Umbilical cord (tissue), 2 donors: ENCODE measurements around the gene PCDHGB3. TPM values are rescaled to one million over a fixed set of nuclear protein-coding genes. Genes with fewer than 3 reads are reported as not detected.
"Not testable (repeated sequence)": the region's sequence is repeated elsewhere in the genome, so short reads cannot be mapped to it uniquely, and the experiment has no call there.

Experiments used
- DNase-seq: peaks from one replicate; pipeline ENCODE4 v3.0.0-alpha.2; 2015; ENCODE audit warnings: low spot score
- total RNA-seq: library from RNA; depleted of rRNA; stranded (reverse); fragments of >200 nt; gene quantifications from one replicate; pipeline ENCODE4 v1.2.3, GENCODE V29; 2014; ENCODE audit warnings: low replicate concordance; ENCODE audit not compliant: insufficient read depth

PCDHGB3 gene
- total RNA-seq: 11.8 TPM

DNA sequence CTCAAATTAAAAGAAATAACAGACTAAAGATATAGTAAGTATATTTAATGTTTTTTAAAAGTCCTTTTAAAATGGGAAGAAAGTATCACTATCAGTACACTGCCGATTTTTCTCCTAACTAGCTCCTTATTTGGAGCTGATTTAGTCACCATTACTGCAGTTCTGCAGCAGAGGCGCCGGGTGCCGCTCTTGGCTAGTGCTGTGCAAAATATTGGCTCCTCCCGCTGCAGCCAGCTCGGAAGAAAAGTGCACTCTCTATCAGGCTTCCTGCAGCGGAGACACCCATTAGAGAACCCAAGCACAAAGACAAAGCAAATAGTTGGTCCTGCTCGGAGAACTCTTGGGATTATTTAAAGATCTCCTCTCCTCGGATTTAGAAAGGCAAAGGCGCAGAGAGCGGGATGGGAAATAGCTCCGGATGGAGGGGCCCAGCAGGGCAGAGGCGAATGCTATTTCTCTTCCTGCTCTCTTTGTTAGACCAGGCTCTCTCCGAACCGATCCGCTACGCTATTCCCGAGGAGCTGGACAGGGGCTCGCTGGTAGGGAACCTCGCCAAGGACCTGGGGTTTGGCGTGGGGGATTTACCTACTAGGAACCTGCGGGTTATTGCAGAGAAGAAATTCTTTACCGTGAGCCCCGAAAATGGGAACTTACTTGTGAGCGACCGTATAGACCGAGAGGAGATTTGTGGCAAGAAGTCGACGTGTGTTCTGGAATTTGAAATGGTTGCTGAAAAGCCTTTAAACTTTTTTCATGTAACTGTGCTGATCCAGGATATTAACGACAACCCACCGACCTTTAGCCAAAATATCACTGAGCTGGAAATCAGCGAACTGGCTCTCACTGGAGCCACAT lies at the start of gene PCDHGB3:
Gene PCDHGB3, plus strand, starts transcription at position 249 of the 855 bp plus-strand sequence. Its CDS starts 153 bp downstream, at position 402.
- DNase-seq: no peak

DNA sequence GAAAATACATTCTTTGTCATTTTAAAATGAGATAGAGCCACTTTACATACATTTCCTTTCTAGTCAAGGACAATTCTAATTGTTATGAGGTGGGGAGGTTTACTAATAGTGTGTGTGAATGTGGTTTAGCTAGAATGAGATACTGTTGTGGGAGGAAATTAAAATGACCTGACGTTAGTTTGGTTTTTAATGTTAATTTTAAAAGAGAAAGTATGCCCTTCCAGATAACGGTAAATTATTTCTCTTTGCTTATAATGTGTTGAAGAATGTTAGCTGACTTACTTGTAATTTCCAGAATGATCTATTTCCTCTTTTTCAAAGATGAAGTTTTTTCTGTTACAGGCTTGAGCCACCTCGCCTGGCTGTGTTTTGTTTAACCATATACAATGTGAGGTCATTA lies 47.8 kb upstream of the PCDHGB3 start:
- no peak for DNase-seq

DNA sequence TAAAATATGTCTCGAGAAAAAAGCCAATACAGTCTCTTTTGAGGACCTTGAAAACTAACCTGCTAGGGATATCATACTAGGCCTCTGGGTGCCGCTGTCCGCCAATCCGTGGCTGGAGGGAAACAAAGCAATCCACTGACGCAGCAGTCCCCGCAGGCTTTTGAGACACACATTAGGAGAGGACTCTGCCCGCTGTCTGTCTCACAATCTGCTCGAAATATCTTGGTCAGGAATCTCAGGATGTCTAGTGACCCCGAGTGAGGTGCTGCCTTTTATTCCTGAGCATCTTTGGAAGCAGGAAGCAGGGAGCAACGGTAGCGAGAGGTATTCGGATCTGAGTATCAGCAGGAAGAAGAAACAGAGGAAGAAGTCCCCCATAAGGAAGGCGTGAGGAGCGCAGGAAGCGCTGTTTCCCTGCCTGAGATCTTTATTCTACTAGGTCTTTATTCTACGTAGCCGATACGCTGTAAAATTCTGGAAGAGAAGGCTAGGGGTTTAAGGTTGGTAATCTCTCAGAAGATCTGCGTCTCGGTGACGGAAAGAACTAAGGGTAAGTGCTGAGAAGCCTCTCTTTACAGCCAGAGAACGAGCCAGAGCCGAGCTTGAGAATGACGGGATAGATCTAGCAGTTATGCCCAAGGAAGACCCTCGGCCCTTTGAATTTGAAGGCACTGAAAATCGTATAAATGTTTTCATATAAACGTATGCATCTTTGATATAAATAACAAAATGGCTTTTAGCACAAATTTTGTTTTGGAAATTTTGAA lies 43.8 kb upstream of the PCDHGB3 start:
- DNase-seq: peak; percentile 24

DNA sequence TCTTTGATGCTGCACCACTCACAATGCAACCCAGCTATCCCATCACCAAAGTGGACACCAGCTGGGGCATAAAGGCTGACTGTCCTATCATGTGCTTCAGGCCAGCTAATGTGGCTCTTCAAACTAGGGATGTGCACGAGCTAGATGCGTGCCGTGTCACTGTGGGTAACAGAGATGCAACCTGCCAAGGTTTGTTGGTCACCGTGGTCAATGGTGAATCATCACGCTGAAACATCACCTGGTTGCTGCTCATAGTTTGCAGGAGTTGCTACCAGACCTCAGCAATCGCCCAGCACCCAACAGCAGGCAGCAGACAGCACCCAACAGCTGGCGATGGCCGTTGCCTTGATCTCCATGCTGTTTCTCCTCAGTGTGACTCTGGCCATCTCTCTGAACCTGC lies 41.8 kb upstream of the PCDHGB3 start:
- DNase-seq: no peak

DNA sequence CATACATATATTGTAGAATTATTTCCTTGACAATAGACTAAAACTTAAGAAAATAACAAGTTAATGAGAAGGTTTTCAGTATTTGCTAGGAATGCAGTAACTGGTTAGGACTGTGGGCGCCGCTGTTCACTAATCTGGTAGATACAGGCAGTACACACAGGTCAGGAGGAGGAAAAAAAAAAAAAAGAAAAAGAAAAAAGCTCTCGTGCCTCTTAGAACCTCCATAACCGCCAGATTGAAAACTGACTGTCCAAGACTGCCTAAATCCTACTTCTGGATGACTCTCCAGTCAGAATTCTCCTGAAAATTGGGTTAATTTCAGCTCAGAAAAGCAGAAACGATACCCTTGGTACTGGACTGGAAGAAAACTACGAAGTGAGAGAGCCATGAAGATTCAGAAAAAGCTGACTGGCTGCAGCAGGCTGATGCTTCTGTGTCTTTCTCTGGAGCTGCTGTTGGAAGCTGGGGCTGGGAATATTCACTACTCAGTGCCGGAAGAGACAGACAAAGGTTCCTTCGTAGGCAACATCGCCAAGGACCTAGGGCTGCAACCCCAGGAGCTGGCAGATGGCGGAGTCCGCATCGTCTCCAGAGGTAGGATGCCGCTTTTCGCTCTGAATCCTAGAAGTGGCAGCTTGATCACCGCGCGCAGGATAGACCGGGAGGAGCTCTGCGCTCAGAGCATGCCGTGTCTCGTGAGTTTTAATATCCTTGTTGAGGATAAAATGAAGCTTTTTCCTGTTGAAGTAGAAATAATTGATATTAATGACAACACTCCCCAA lies 39.6 kb upstream of the PCDHGB3 start, which contains the start of gene PCDHGA1:
Gene PCDHGA1, plus strand, starts transcription at position 216 of the 782 bp plus-strand sequence.
- no peak for DNase-seq

DNA sequence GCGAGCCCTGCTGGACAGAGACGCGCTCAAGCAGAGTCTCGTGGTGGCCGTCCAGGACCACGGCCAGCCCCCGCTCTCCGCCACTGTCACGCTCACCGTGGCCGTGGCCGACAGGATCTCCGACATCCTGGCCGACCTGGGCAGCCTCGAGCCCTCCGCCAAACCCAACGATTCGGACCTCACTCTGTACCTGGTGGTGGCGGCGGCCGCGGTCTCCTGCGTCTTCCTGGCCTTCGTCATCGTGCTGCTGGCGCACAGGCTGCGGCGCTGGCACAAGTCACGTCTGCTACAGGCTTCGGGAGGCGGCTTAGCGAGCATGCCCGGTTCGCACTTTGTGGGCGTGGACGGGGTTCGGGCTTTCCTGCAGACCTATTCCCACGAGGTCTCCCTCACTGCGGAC lies 37.5 kb upstream of the PCDHGB3 start:
- DNase-seq: not testable (repeated sequence)

DNA sequence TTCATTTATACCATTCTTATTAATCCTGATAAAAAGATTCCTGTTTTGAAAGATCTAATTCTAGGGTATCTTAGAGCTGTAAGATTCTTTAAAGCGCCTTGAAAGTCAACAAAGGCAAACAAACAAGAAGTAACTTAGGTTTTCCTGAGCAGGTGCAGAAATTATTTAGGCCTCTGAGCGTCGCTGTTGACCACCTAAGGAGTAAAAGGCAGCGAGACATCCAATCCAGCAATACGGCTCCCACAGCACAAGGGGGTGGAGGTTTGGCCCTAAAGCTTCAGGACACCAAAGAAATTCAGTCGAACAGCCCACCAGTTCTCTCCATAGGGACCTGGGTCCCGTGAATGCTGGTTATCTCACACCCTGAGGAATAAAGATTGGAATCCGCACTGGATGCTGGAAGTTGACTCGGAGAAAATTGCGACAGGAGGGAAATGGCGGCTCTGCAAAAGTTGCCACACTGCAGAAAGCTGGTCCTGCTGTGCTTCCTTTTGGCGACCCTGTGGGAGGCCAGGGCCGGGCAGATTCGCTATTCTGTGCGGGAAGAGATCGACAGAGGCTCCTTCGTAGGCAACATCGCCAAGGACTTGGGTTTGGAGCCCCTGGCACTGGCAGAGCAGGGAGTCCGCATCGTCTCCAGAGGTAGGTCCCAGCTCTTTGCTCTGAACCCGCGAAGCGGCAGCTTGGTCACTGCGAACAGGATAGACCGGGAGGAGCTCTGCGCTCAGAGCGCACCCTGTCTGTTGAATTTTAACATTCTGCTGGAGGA lies 31.3 kb upstream of the PCDHGB3 start, which contains the start of gene PCDHGA2:
Gene PCDHGA2, plus strand, starts transcription at position 223 of the 769 bp plus-strand sequence.
- peak; percentile 23 for DNase-seq

DNA sequence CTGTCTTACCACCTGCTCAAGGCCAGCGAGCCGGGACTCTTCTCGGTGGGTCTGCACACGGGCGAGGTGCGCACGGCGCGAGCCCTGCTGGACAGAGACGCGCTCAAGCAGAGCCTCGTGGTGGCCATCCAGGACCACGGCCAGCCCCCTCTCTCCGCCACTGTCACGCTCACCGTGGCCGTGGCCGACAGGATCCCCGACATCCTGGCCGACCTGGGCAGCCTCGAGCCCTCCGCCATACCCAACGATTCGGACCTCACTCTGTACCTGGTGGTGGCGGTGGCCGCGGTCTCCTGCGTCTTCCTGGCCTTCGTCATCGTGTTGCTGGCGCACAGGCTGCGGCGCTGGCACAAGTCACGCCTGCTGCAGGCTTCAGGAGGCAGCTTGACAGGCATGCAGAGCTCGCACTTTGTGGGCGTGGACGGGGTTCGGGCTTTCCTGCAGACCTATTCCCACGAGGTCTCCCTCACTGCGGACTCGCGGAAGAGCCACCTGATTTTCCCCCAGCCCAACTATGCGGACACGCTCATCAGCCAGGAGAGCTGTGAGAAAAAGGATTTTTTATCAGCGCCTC lies 29.2 kb upstream of the PCDHGB3 start:
- DNase-seq: not testable (repeated sequence)

DNA sequence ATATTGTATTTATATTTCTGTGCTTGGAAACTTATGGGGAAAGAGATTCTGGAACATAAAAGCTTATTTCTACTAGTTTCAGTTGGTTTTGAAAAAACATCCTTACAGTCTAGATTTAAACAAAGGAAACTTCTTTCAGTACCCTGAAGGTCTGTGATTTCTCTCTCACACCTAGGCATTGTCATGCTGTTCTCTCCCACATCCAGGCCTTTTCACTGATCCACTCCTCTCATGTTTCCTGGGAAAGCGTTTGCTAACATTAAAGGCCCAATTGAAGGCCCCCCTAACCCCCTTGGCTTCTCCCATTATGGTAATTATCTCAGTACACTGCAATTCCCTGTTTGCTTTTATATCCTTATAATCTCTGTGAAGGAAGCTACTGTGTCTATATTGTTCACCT lies 27.3 kb upstream of the PCDHGB3 start:
- DNase-seq: no peak

DNA sequence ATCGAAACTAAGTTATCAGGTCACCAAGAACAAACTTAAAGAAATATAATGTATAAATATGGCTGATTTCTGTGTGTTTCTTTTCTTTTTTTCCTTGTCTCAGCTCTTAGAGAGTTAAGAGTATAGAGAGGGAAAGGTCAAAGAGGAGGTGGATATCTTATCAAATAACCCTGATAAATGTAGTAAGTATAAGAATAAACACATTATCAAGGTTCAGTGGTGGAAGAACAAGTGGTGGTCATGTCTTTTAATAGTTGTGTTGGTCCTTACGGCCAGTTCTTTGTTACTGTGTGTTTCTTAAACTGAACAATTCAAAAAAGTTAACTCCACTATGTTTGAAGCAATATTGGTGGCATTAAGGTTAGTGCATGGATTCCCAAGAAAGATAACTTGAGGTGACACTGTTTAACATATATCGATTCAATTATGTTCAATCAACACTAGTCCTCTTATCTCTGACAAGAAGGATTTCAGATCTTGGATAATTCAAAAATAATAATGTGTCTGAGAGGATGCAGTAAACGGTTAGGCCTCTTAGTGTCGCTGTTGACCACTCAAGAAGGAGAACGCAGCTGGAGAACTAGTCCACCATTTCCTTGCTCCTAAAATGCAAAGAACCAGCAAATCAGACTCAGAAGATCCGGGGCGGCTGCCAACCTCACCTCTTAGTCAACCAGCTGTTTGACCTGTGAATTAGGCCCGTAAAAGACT lies 26.6 kb upstream of the PCDHGB3 start, which contains the start of gene PCDHGA3:
Gene PCDHGA3, plus strand, starts transcription at position 588 of the 711 bp plus-strand sequence. CDS start 205 bp downstream, outside the sequence.
- DNase-seq: no peak

DNA sequence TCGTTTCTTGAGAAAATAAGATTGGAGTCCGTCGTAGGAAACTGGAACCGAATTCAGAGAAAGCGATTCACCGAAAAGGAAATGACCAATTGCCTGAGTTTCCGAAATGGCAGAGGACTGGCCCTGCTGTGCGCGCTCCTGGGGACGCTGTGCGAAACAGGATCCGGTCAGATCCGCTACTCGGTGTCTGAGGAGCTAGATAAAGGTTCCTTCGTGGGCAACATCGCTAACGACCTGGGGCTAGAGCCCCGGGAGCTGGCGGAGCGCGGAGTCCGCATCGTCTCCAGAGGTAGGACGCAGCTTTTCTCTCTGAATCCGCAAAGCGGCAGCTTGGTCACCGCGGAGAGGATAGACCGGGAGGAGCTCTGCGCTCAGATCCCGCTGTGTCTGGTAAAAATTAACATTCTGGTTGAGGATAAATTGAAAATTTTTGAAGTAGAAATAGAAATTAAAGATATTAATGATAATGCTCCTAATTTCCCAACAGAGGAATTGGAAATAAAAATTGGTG lies 26.0 kb upstream of the PCDHGB3 start:
- no peak for DNase-seq

DNA sequence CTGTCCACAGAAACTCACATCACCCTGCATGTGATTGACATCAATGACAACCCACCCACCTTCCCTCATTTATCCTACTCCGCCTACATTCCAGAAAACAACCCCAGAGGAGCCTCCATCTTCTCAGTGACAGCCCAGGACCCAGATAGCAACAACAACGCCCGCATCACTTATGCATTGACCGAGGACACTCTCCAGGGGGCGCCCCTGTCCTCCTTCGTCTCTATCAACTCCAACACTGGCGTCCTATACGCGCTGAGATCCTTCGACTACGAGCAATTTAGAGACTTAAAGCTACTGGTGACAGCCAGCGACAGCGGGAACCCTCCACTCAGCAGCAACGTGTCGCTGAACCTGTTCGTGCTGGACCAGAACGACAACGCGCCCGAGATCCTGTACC lies 24.7 kb upstream of the PCDHGB3 start:
- no peak for DNase-seq

DNA sequence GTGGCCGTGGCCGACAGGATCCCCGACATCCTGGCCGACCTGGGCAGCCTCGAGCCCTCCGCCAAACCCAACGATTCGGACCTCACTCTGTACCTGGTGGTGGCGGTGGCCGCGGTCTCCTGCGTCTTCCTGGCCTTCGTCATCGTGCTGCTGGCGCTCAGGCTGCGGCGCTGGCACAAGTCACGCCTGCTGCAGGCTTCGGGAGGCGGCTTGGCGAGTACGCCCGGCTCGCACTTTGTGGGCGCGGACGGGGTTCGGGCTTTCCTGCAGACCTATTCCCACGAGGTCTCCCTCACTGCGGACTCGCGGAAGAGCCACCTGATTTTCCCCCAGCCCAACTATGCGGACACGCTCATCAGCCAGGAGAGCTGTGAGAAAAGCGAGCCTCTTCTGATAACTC lies 24.0 kb upstream of the PCDHGB3 start:
- not testable (repeated sequence) for DNase-seq

DNA sequence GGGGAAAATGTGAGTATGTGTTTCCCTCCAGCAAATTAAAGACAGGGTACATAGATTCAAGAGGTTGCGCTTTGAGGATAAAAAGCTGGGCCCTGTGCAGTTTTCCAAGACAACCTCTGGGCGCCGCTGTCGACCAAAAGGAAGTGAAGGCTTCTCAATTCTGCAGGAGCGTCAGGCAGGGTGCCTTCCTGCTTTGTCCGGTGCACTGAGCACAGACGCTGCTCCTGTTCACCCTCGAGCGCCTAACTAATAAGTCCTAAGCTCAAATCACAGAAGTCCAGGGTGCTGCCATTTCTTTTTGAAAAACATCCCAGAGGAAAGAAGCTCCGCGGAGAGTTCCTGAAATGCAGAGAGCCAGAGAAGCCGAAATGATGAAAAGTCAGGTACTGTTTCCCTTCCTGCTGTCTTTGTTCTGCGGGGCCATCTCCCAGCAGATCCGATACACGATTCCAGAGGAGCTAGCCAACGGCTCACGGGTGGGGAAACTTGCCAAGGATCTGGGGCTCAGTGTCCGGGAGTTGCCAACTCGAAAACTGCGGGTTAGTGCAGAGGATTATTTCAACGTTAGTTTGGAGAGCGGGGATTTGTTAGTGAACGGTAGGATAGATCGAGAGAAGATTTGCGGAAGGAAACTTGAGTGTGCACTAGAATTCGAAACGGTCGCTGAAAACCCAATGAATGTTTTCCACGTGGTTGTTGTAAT lies 20.0 kb upstream of the PCDHGB3 start, which contains the start of gene PCDHGB1:
Gene PCDHGB1, plus strand, starts transcription at position 183 of the 703 bp plus-strand sequence. Its CDS starts 162 bp downstream, at position 345.
- DNase-seq: no peak

DNA sequence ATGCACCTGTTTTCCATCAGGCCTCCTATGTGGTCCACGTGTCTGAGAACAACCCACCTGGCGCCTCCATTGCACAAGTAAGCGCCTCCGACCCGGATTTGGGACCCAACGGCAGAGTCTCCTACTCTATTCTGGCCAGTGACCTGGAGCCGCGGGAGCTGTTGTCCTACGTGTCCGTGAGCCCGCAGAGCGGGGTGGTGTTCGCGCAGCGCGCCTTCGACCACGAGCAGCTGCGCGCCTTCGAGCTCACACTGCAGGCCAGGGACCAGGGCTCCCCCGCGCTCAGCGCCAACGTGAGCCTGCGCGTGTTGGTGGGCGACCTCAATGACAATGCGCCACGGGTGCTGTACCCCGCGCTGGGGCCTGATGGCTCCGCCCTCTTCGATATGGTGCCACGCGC lies 18.5 kb upstream of the PCDHGB3 start:
- DNase-seq: no peak

DNA sequence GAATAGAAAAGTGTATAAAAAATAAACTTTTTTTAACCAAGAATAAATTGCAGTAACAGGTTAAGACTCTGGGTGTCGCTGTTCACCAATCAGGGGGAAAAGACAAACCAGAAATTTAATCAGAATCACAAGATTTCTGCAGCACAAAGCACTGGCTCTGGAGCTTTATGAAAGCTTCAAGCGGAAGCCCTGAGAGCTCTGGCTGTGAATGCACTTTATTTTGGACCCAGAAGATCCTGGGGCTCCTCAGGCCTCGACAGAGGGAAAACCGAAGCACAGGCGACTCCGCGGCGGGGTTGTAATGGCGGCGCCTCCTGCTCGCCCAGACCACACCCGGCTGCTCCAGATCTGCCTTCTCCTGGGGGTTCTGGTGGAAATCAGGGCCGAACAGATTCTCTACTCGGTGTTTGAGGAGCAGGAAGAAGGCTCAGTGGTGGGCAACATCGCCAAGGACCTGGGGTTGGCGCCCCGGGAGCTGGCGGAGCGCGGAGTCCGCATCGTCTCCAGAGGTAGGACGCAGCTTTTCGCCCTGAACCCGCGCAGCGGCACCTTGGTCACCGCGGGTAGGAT lies 15.1 kb upstream of the PCDHGB3 start, which contains the start of gene PCDHGA4:
Gene PCDHGA4, plus strand, starts transcription at position 122 of the 570 bp plus-strand sequence. Its CDS starts 87 bp downstream, at position 209.
- DNase-seq: no peak

DNA sequence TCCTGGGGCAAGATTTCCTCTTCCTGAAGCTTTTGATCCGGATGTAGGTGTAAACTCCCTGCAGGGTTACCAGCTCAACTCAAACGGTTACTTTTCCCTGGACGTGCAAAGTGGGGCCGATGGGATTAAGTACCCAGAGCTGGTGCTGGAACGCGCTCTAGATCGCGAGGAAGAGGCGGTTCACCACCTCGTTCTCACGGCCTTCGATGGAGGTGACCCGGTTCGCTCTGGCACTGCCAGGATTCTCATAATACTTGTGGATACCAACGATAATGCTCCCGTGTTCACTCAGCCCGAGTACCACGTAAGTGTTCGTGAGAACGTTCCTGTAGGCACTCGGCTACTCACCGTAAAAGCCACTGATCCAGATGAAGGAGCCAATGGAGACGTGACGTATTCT lies 14.4 kb upstream of the PCDHGB3 start:
- no peak for DNase-seq

DNA sequence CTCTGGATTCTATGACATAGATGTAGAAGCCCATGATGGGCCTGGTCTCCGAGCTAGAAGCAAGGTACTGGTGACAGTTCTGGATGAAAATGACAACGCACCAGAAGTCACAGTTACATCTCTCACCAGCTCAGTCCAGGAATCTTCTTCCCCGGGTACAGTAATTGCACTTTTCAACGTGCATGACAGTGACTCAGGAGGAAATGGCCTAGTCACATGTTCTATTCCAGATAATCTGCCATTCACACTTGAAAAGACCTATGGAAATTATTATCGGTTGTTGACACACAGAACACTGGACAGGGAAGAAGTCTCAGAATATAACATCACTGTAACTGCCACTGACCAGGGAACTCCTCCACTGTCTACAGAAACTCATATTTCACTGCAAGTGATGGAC lies 13.9 kb upstream of the PCDHGB3 start:
- DNase-seq: no peak
